Measurements from ENCODE around the gene PATJ. TPM values are rescaled to one million over a fixed set of nuclear protein-coding genes. Genes with fewer than 3 reads are reported as not detected.
"Not testable (repeated sequence)": the region's sequence is repeated elsewhere in the genome, so short reads cannot be mapped to it uniquely, and the experiment has no call there.

Gene PATJ
- polyA plus RNA-seq, 2 donors: 17.2 to 28.6 TPM

DNA sequence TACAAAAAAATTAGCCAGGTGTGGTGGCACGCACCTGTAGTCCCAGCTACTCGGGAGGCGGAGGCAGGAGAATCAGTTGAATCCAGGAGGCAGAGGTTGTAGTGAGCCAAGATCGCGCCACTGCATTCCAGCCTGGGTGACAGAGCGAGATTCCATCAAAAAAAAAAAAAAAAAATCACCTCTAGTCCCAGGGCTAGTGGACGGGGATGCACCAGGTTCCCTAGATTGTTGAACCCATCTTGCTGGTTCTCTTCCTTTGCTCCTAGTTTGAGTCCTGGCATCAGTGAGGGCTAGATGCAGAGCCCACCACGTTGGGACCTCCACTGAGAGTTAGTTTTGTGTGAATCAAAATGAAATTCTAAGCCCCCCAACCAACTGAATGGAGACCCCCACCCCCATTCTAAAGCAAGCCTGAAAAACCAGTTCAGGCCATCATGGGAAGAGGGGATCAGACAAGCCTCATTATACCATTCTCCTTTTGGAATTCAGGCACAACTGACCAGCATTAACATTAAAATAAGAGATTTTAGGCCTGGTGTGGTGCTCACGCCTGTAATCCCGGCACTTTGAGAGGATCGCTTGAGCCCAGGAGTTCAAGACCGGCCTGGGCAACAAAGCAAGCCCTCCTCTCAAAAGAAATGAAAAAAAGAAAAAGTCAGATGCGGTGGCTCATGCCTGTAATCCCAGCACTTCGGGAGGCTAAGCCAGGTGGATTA is 434.5 kb downstream of the PATJ start:
- Histone ChIP-seq H3K4me3 (ENCODE audit: low read depth in 1 of 2, low read length in 2 of 2) (no peak overlapping the region), H3K27ac (ENCODE audit: low read depth in 2 of 2, low read length in 1 of 2) (no peak overlapping the region), H3K4me1 (ENCODE audit: control insufficient read depth in 2 of 2, insufficient read depth in 2 of 2, low read length in 1 of 2) (no peaks in the 10 kb centered on the region), H3K36me3 (ENCODE audit: control insufficient read depth in 2 of 2, insufficient read depth in 2 of 2, low read length in 1 of 2) (no peaks in the 10 kb centered on the region), H3K27me3 (ENCODE audit: control insufficient read depth in 1 of 2, insufficient read depth in 2 of 2, low read length in 2 of 2) (no peaks in the 10 kb centered on the region), H3K9me3 (ENCODE audit: control insufficient read depth in 2 of 2, insufficient read depth in 1 of 2, low read depth in 1 of 2, low read length in 1 of 2) (no peaks in the 10 kb centered on the region)
- WGBS, 2 donors: 88 to 92% methylated on average over 14 of the region's 14 CpGs

DNA sequence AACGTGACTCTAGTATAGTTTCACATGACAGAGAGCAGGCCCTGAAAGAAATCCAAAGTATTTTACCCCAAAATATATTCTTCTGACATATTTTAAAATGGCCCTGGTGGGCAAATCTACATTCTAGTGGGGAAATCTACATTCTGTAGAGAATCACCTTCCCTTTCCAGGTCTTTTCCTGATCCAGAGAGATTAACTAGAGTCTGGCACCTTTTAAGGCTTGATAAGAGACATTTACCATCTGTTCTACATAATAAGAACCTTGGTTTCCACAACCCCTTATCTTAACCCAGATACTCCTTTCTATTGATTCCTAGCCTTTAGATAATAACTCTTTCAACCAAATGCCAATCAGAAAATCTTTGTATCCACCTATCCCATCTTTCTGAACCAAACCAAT is 435.3 kb downstream of the PATJ start:
- H3K27ac ChIP-seq (ENCODE audit: low read depth in 2 of 2, low read length in 1 of 2): no peak overlapping the region
- no peaks in the 10 kb centered on the region for H3K36me3 ChIP-seq (ENCODE audit: control insufficient read depth in 2 of 2, insufficient read depth in 2 of 2, low read length in 1 of 2)
- 71 to 83% methylated on average over 1 of the region's 1 CpG for WGBS, 2 donors
- H3K4me1 ChIP-seq (ENCODE audit: control insufficient read depth in 2 of 2, insufficient read depth in 2 of 2, low read length in 1 of 2): no peaks in the 10 kb centered on the region
- no peak overlapping the region for H3K4me3 ChIP-seq (ENCODE audit: low read depth in 1 of 2, low read length in 2 of 2)
- H3K9me3 ChIP-seq (ENCODE audit: control insufficient read depth in 2 of 2, insufficient read depth in 1 of 2, low read depth in 1 of 2, low read length in 1 of 2): no peaks in the 10 kb centered on the region
- no peaks in the 10 kb centered on the region for H3K27me3 ChIP-seq (ENCODE audit: control insufficient read depth in 1 of 2, insufficient read depth in 2 of 2, low read length in 2 of 2)

DNA sequence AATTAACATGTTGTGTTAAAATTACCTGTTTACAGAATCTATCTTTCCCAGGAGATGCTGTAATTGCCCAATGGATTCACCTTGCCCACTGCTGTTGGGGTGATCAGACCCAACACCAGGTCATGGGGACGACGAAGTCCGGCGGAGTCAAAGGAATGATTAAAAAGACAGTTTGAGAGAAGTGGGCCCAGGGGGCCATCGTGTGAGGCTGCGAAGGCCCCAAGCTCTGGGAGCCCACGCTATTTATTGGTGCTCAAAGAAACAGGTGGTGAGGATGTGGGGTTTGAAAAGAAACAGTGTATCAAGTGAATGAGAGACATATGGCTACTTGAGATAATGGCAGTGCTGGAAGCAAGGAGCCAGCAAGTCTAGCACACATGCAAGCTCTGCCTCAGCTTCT is 436.1 kb downstream of the PATJ start:
- no peak overlapping the region for H3K27ac ChIP-seq (ENCODE audit: low read depth in 2 of 2, low read length in 1 of 2)
- H3K27me3 ChIP-seq (ENCODE audit: control insufficient read depth in 1 of 2, insufficient read depth in 2 of 2, low read length in 2 of 2): no peaks in the 10 kb centered on the region
- WGBS, 2 donors: 93% methylated on average over 7 of the region's 7 CpGs
- H3K4me1 ChIP-seq (ENCODE audit: control insufficient read depth in 2 of 2, insufficient read depth in 2 of 2, low read length in 1 of 2): no peaks in the 10 kb centered on the region
- H3K4me3 ChIP-seq (ENCODE audit: low read depth in 1 of 2, low read length in 2 of 2): no peak overlapping the region
- no peaks in the 10 kb centered on the region for H3K36me3 ChIP-seq (ENCODE audit: control insufficient read depth in 2 of 2, insufficient read depth in 2 of 2, low read length in 1 of 2)
- H3K9me3 ChIP-seq (ENCODE audit: control insufficient read depth in 2 of 2, insufficient read depth in 1 of 2, low read depth in 1 of 2, low read length in 1 of 2): no peaks in the 10 kb centered on the region

DNA sequence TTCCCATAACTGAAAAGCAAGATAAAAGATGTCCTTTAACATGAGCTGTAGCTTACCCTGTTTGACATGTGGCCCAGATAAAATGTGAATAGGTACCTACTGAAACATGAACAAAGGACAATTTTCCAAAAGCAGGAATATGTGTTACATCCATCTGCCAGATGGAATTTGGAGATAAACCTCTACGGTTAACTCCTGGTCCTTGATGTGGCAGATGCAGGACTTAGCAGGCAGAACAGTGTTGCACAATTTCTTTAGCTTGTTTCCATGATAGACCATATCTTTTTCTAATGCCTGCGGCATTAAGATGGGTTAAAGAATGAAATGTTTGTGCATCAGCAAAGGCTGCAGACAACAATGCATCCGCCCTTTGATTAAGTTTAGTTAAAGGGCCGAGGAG is 437.8 kb downstream of the PATJ start:
- H3K27me3 ChIP-seq (ENCODE audit: control insufficient read depth in 1 of 2, insufficient read depth in 2 of 2, low read length in 2 of 2); H3K27ac ChIP-seq (ENCODE audit: low read depth in 2 of 2, low read length in 1 of 2); H3K4me3 ChIP-seq (ENCODE audit: low read depth in 1 of 2, low read length in 2 of 2); H3K9me3 ChIP-seq (ENCODE audit: control insufficient read depth in 2 of 2, insufficient read depth in 1 of 2, low read depth in 1 of 2, low read length in 1 of 2); H3K4me1 ChIP-seq (ENCODE audit: control insufficient read depth in 2 of 2, insufficient read depth in 2 of 2, low read length in 1 of 2); H3K36me3 ChIP-seq (ENCODE audit: control insufficient read depth in 2 of 2, insufficient read depth in 2 of 2, low read length in 1 of 2): not testable (repeated sequence)
- WGBS, 2 donors: 66 to 74% methylated on average over 4 of the region's 4 CpGs

GRCh38 chr1:62180639-62181038 is 438.4 kb downstream of the PATJ start:
- H3K4me3 ChIP-seq (ENCODE audit: low read depth in 1 of 2, low read length in 2 of 2): no peak overlapping the region
- H3K27ac ChIP-seq (ENCODE audit: low read depth in 2 of 2, low read length in 1 of 2): no peak overlapping the region
- H3K36me3 ChIP-seq (ENCODE audit: control insufficient read depth in 2 of 2, insufficient read depth in 2 of 2, low read length in 1 of 2): no peaks in the 10 kb centered on the region
- H3K27me3 ChIP-seq (ENCODE audit: control insufficient read depth in 1 of 2, insufficient read depth in 2 of 2, low read length in 2 of 2): no peaks in the 10 kb centered on the region
- 40 to 43% methylated on average over 6 of the region's 6 CpGs for WGBS, 2 donors
- no peaks in the 10 kb centered on the region for H3K9me3 ChIP-seq (ENCODE audit: control insufficient read depth in 2 of 2, insufficient read depth in 1 of 2, low read depth in 1 of 2, low read length in 1 of 2)
- H3K4me1 ChIP-seq (ENCODE audit: control insufficient read depth in 2 of 2, insufficient read depth in 2 of 2, low read length in 1 of 2): no peaks in the 10 kb centered on the region

GRCh38 chr1:62181532-62181931 is 439.3 kb downstream of the PATJ start:
- no peaks in the 10 kb centered on the region for H3K4me1 ChIP-seq (ENCODE audit: control insufficient read depth in 2 of 2, insufficient read depth in 2 of 2, low read length in 1 of 2)
- H3K27me3 ChIP-seq (ENCODE audit: control insufficient read depth in 1 of 2, insufficient read depth in 2 of 2, low read length in 2 of 2): no peaks in the 10 kb centered on the region
- H3K4me3 ChIP-seq (ENCODE audit: low read depth in 1 of 2, low read length in 2 of 2): no peak overlapping the region
- no peak overlapping the region for H3K27ac ChIP-seq (ENCODE audit: low read depth in 2 of 2, low read length in 1 of 2)
- WGBS, 2 donors: 74 to 76% methylated on average over 7 of the region's 7 CpGs
- no peaks in the 10 kb centered on the region for H3K36me3 ChIP-seq (ENCODE audit: control insufficient read depth in 2 of 2, insufficient read depth in 2 of 2, low read length in 1 of 2)
- no peaks in the 10 kb centered on the region for H3K9me3 ChIP-seq (ENCODE audit: control insufficient read depth in 2 of 2, insufficient read depth in 1 of 2, low read depth in 1 of 2, low read length in 1 of 2)

DNA sequence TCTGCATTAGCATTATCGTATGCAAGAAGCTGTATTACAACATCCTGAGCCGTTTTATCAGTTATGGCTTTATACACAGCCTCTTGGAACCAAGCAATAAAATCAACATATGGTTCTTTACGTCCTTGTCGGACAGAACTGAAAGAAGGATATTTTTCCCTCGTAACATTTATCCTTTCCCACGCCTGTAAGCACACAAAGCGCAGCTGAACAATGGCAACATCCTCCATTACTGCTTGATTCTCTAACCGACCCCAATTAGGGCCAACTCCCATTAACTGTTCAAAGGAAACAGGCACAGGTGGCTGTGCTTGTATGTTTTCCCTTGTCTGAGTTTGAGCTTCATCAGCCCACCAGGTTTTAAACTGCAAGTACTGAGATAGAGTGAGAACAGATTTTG is 439.9 kb downstream of the PATJ start:
- not testable (repeated sequence) for H3K9me3 ChIP-seq (ENCODE audit: control insufficient read depth in 2 of 2, insufficient read depth in 1 of 2, low read depth in 1 of 2, low read length in 1 of 2); H3K27ac ChIP-seq (ENCODE audit: low read depth in 2 of 2, low read length in 1 of 2); H3K36me3 ChIP-seq (ENCODE audit: control insufficient read depth in 2 of 2, insufficient read depth in 2 of 2, low read length in 1 of 2); H3K4me1 ChIP-seq (ENCODE audit: control insufficient read depth in 2 of 2, insufficient read depth in 2 of 2, low read length in 1 of 2); H3K27me3 ChIP-seq (ENCODE audit: control insufficient read depth in 1 of 2, insufficient read depth in 2 of 2, low read length in 2 of 2); H3K4me3 ChIP-seq (ENCODE audit: low read depth in 1 of 2, low read length in 2 of 2)
- 69 to 75% methylated on average over 8 of the region's 8 CpGs for WGBS, 2 donors

DNA sequence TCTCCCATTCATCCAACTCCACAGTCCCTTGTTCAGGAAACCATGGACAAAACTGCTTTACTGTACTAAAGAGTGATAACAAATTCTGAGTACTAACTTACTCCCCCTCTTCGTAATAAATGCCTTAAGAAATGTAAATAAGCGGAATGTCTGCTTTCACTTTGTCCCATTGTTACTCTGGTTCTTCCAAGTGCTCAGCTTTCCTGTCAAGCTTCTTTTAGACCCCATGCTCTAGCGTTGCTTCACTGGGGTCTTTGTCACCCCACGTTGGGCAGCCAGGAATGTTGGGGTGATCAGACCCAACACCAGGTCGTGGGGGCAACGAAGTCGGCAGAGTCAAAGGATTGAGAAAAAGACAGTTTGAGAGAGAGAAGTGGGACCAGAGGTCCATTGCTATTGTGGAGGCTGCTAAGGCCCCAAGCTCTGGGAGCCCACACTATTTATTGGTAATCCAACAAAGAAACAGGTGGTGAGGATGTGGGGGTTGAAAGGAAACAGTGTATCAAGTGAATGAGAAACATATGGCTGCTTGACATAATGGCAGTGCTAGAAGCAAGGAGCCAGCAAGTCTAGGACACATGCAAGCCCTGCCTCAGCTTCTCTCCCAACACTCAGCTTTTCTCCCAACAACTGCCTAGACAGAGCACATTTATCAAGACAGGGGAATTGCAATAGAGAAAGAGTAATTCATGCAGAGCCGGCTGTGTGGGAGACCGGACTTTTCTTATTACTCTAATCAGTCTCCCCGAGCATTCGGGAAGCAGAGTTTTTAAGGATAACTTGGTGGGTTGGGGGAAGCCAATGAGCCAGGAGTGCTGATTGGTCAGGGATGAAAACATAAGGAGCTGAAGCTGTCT is 441.1 kb downstream of the PATJ start:
- not testable (repeated sequence) for H3K27me3 ChIP-seq (ENCODE audit: control insufficient read depth in 1 of 2, insufficient read depth in 2 of 2, low read length in 2 of 2)

DNA sequence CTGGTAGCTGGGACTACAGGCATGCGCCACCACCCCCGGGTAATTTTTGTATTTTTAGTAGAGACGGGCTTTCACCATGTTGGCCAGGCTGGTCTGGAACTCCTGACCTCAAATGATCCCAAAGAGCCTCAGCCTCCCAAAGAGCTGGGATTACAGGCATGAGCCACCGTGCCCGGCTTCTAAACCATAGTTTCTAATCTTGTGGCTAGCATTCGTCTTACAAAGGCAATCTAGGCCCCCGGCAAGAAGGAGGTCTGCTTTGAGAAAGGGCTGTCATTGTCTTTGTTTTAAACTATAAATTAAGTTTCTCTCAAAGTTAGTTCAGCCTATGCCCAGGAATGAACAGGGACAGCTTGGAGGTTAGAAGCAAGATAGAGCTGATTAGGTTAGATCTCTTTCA is 442.1 kb downstream of the PATJ start:
- 89 to 93% methylated on average over 7 of the region's 7 CpGs for WGBS, 2 donors
- Histone ChIP-seq H3K4me3 (ENCODE audit: low read depth in 1 of 2, low read length in 2 of 2) (no peak overlapping the region), H3K4me1 (ENCODE audit: control insufficient read depth in 2 of 2, insufficient read depth in 2 of 2, low read length in 1 of 2) (no peaks in the 10 kb centered on the region), H3K9me3 (ENCODE audit: control insufficient read depth in 2 of 2, insufficient read depth in 1 of 2, low read depth in 1 of 2, low read length in 1 of 2) (no peaks in the 10 kb centered on the region), H3K27me3 (ENCODE audit: control insufficient read depth in 1 of 2, insufficient read depth in 2 of 2, low read length in 2 of 2) (no peaks in the 10 kb centered on the region), H3K36me3 (ENCODE audit: control insufficient read depth in 2 of 2, insufficient read depth in 2 of 2, low read length in 1 of 2) (no peaks in the 10 kb centered on the region), H3K27ac (ENCODE audit: low read depth in 2 of 2, low read length in 1 of 2) (no peak overlapping the region)

More for the DNA sequence above, 441.1 kb downstream of the PATJ start:
- not testable (repeated sequence) for H3K27ac ChIP-seq (ENCODE audit: low read depth in 2 of 2, low read length in 1 of 2); H3K4me3 ChIP-seq (ENCODE audit: low read depth in 1 of 2, low read length in 2 of 2); H3K36me3 ChIP-seq (ENCODE audit: control insufficient read depth in 2 of 2, insufficient read depth in 2 of 2, low read length in 1 of 2); H3K4me1 ChIP-seq (ENCODE audit: control insufficient read depth in 2 of 2, insufficient read depth in 2 of 2, low read length in 1 of 2); H3K9me3 ChIP-seq (ENCODE audit: control insufficient read depth in 2 of 2, insufficient read depth in 1 of 2, low read depth in 1 of 2, low read length in 1 of 2)
- WGBS, 2 donors: 69 to 77% methylated on average over 11 of the region's 11 CpGs

DNA sequence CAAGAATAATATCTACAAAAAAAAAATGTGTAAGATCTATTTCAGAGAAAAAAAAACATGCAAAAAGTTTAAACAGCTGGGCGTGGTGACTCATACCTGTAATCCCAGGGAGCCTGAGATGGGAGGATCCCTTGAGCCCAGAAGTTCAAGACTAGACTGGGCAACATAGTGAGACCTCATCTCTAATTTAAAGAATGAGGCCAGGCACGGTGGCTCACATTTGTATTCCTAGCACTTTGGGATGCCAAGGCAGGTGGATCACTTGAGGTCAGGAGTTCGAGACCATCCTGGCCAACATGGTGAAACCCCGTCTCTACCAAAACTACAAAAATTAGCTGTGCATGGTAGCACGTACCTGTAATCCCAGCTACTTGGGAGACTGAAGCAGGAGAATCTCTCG is 443.0 kb downstream of the PATJ start:
- H3K4me3 ChIP-seq (ENCODE audit: low read depth in 1 of 2, low read length in 2 of 2); H3K36me3 ChIP-seq (ENCODE audit: control insufficient read depth in 2 of 2, insufficient read depth in 2 of 2, low read length in 1 of 2): not testable (repeated sequence)

More for the DNA sequence above, 443.0 kb downstream of the PATJ start:
- H3K27me3 ChIP-seq (ENCODE audit: control insufficient read depth in 1 of 2, insufficient read depth in 2 of 2, low read length in 2 of 2); H3K9me3 ChIP-seq (ENCODE audit: control insufficient read depth in 2 of 2, insufficient read depth in 1 of 2, low read depth in 1 of 2, low read length in 1 of 2); H3K4me1 ChIP-seq (ENCODE audit: control insufficient read depth in 2 of 2, insufficient read depth in 2 of 2, low read length in 1 of 2); H3K27ac ChIP-seq (ENCODE audit: low read depth in 2 of 2, low read length in 1 of 2): not testable (repeated sequence)
- 87 to 92% methylated on average over 6 of the region's 6 CpGs for WGBS, 2 donors
